ENCODE results near the gene TMEM258. TPM values are rescaled to one million over a fixed set of nuclear protein-coding genes. Genes with fewer than 3 reads are reported as not detected.

The TMEM258 gene
- polyA plus RNA-seq, 4 donors, result 116 to 211 (median 189) TPM

DNA sequence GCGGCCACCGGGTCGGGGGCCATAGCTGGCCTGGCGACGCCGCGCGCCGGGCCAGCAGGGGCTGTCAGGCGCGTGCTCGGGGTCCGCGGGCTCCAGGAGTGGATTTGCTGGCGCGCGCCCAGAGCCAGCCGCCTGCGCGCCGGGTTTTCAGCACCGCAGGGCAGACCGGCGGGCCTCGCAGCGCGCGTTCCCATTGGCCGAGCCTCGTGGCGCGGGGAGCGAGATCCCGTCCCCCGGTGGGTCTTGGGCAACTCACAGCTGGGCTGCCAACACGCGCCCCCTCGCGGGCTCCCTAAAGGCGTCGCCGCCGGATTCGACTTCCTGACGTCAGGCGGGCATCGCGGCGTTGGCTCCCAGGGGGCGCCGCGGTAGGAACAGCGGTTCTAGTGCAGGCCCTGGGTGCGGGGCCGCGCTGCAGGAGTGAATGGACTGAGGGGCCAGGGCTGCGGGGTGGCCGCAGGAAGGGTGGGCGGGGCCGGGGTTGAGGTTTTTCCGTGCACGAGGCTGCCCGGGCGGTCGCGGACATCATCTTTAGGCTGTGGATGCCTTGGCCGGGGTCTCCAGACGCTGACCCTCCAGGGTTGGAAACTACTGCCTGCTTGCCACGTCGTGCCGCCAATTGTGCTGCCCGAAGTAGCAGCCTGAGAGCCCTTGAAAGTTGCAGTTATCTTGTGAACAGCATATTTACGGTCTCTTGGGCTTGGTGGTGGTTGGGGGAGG, 24.5 kb upstream of the TMEM258 start, which contains the start of gene FADS1:
TSS of gene FADS1 (minus strand) at position 268 of the 720 bp plus-strand sequence. CDS start at position 194, 74 bp downstream.
- Histone ChIP-seq H3K4me1 (ENCODE audit: control insufficient read depth in 3 of 3, insufficient read depth in 2 of 3, low read depth in 1 of 3, low read length in 2 of 3) (peaks cover 0 to 27% (median 6%) of the 10 kb centered on the region in 3 donors), H3K27ac (ENCODE audit: low read depth in 1 of 3, low read length in 2 of 3) (peak within 1 kb of the TSS; percentile 56 to 99 (median 81)), H3K36me3 (ENCODE audit: control insufficient read depth in 3 of 3, insufficient read depth in 2 of 3, low read depth in 1 of 3, low read length in 3 of 3) (peaks cover 0 to 6% (median 0%) of the 10 kb centered on the region in 3 donors), H3K27me3 (ENCODE audit: control insufficient read depth in 3 of 3, insufficient read depth in 3 of 3, low read length in 3 of 3) (peaks cover 0 to 43% (median 0%) of the 10 kb centered on the region in 3 donors), H3K9me3 (ENCODE audit: control insufficient read depth in 2 of 2, insufficient read depth in 1 of 2, low read depth in 1 of 2, low read length in 1 of 2) (peaks cover 0 to 2% of the 10 kb centered on the region in 2 donors), H3K4me3 (ENCODE audit: low read depth in 1 of 3, low read length in 3 of 3) (peak within 1 kb of the TSS; percentile 39 to 64 (median 49))
- no peak for FAIRE-seq
- WGBS, 3 donors, result 1 to 2% (median 1%) methylated on average over 48 to 73 of the region's 73 CpGs
- peak; percentile 56 to 83 for DNase-seq

DNA sequence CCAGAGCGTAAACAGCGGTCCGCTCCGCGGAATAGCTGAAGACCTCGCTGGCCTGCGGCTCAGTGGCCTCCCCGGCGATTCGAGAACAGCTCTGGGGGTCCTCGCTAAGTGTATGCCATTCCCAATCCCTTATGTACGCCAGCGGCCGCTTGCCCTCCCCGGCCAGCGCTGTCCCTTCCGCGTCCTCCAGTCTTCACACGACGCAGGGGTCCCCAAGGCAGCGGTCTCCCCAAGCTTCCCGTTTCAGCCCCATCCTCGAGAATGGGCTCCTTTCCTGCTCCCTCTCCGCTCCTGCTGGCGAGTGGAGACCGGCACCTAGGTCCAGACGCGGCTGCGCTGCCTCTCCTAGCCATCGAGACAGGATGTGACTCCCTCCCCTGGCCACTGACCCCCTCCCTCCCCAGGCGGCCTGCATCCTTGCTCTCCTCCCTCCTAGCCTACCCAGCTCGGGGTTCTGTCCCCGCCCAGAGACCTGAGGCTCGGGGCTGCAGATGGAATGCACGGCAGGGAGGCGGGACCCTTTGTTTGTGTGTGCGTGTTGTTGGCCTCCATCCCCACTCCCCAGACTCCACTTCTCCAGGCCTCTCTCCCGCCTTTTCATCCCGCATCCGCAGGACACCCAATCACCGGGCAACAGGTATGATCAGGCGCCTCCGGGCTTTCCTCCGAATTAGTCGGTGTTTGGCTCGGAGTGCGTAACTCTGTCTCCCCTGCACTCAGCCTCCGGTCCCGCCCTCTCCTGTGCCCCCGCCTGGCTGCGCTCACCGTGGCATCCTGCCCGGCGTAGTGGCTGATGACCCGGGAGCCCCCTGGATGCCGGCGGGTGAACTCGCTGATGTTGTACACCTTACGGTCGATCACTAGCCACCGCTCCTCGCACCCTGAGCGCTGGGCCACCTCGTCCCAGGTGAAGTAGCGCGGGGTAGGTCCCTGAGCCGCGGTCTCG, 23.7 kb upstream of the TMEM258 start:
- 0 to 1% (median 0%) methylated on average over 62 to 69 of the region's 69 CpGs for WGBS, 3 donors
- FAIRE-seq (no peak), DNase-seq (peak; percentile 30 to 54)
- Histone ChIP-seq H3K27ac (ENCODE audit: low read depth in 1 of 3, low read length in 2 of 3) (peak overlapping the region; percentile 56 to 99 (median 81)), H3K27me3 (ENCODE audit: control insufficient read depth in 3 of 3, insufficient read depth in 3 of 3, low read length in 3 of 3) (peaks cover 0 to 43% (median 0%) of the 10 kb centered on the region in 3 donors), H3K9me3 (ENCODE audit: control insufficient read depth in 2 of 2, insufficient read depth in 1 of 2, low read depth in 1 of 2, low read length in 1 of 2) (peaks cover 0 to 2% of the 10 kb centered on the region in 2 donors), H3K36me3 (ENCODE audit: control insufficient read depth in 3 of 3, insufficient read depth in 2 of 3, low read depth in 1 of 3, low read length in 3 of 3) (peaks cover 0 to 11% (median 0%) of the 10 kb centered on the region in 3 donors), H3K4me1 (ENCODE audit: control insufficient read depth in 3 of 3, insufficient read depth in 2 of 3, low read depth in 1 of 3, low read length in 2 of 3) (peaks cover 0 to 27% (median 6%) of the 10 kb centered on the region in 3 donors), H3K4me3 (ENCODE audit: low read depth in 1 of 3, low read length in 3 of 3) (peak overlapping the region; percentile 39 to 64 (median 49))

DNA sequence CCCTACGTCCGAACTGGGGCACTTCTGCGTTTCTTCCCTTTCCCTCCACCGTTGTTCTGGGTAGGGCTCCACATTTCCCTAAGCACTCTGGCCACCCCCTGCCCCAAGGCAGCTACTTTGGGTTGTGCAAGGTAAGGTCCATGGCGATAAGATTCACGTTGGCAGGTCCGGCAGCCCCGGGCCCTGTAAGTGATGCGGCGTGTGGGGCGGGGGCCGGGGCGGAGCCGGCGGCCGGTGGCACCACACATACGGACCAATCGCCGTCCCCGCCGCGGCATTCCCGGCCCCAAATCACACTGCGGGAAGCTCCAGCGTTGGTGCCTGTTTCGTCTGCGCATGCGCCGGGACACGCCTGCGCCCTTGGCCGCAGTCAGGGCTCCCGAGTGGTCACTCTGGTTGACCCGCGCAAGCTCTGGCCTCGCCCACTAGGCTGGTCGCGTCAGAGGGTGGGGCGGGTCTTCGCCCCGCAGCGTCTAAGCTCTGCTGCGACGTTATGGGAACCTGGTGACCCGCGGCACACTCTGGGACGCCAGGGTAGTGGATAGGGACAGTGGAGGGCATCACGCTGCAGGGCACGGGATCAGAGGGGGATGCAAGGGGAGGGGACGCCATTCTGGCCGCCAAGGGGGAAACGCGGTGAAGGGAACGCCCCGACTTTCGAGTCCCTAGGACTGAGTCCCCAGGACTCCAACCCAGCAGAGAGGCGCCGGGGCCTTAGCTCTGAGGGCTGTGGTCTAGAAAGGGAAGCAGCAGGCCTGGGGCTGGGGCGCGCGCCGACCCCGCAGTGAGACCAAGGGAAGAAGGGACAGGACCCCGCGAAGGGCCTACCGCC, 22.8 kb upstream of the TMEM258 start:
- no peak for FAIRE-seq
- H3K27me3 ChIP-seq (ENCODE audit: control insufficient read depth in 3 of 3, insufficient read depth in 3 of 3, low read length in 3 of 3), result peaks cover 0 to 43% (median 0%) of the 10 kb centered on the region in 3 donors
- H3K36me3 ChIP-seq (ENCODE audit: control insufficient read depth in 3 of 3, insufficient read depth in 2 of 3, low read depth in 1 of 3, low read length in 3 of 3), result peaks cover 0 to 18% (median 0%) of the 10 kb centered on the region in 3 donors
- peak; percentile 72 to 77 for DNase-seq
- 1 to 4% (median 2%) methylated on average over 44 to 66 of the region's 66 CpGs for WGBS, 3 donors
- H3K4me1 ChIP-seq (ENCODE audit: control insufficient read depth in 3 of 3, insufficient read depth in 2 of 3, low read depth in 1 of 3, low read length in 2 of 3), result peaks cover 0 to 27% (median 6%) of the 10 kb centered on the region in 3 donors
- H3K4me3 ChIP-seq (ENCODE audit: low read depth in 1 of 3, low read length in 3 of 3), result peak overlapping the region; percentile 39 to 64 (median 49)
- H3K9me3 ChIP-seq (ENCODE audit: control insufficient read depth in 2 of 2, insufficient read depth in 1 of 2, low read depth in 1 of 2, low read length in 1 of 2), result peaks cover 0 to 2% of the 10 kb centered on the region in 2 donors
- peak overlapping the region; percentile 56 to 99 (median 81) for H3K27ac ChIP-seq (ENCODE audit: low read depth in 1 of 3, low read length in 2 of 3)

DNA sequence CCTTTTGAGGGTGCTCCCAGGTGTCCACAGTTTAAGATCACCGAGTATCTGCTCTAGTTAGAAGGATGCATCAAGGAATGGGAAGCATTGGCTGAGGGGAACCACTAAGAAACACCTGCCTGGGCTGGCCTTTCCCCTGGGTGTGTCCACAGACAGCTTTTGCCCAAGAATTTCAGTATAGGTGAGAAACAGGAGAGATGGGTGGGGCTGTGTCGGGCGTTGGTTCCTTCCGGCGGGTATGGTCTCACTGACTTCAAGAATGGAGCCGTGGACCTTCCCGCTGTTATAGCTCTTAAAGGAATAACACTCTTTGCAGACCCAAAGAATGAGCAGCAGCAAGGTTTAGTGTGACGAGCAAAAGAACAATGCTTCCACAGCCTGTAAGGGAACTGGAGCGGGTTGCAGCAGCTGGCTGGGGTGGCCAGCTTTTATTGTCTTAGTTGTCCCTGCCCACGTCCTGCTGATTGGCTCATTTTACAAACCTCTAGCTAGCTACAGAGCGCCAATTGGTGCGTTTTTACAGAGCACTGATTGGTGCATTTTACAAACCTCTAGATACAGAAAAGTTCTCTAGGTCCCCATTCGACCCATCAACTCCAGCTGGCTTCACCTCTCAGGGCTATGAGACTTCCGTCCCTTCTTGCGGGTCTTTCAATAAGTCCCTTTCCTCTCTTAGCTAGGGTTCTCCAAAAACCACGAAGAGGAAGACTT, 22.0 kb upstream of the TMEM258 start:
- 37 to 56% (median 54%) methylated on average over 16 of the region's 16 CpGs for WGBS, 3 donors
- Histone ChIP-seq H3K4me1 (ENCODE audit: control insufficient read depth in 3 of 3, insufficient read depth in 2 of 3, low read depth in 1 of 3, low read length in 2 of 3) (peaks cover 0 to 27% (median 6%) of the 10 kb centered on the region in 3 donors), H3K9me3 (ENCODE audit: control insufficient read depth in 2 of 2, insufficient read depth in 1 of 2, low read depth in 1 of 2, low read length in 1 of 2) (peaks cover 0 to 2% of the 10 kb centered on the region in 2 donors), H3K27me3 (ENCODE audit: control insufficient read depth in 3 of 3, insufficient read depth in 3 of 3, low read length in 3 of 3) (peaks cover 0 to 43% (median 0%) of the 10 kb centered on the region in 3 donors), H3K4me3 (ENCODE audit: low read depth in 1 of 3, low read length in 3 of 3) (peak overlapping the region in 2 of 3 donors; percentile 49 to 64), H3K36me3 (ENCODE audit: control insufficient read depth in 3 of 3, insufficient read depth in 2 of 3, low read depth in 1 of 3, low read length in 3 of 3) (peaks cover 0 to 22% (median 0%) of the 10 kb centered on the region in 3 donors), H3K27ac (ENCODE audit: low read depth in 1 of 3, low read length in 2 of 3) (peak overlapping the region in 2 of 3 donors; percentile 63 to 99)
- DNase-seq (peak; percentile 45 to 66), FAIRE-seq (no peak)

- H3K36me3 ChIP-seq (ENCODE audit: control insufficient read depth in 3 of 3, insufficient read depth in 2 of 3, low read depth in 1 of 3, low read length in 3 of 3), result peaks cover 0 to 27% (median 0%) of the 10 kb centered on the region in 3 donors
- 83 to 90% (median 83%) methylated on average over 4 of the region's 4 CpGs for WGBS, 3 donors
These were observed 20.5 kb upstream of the TMEM258 start for GRCh38 chr11:61812736-61813411.

GRCh38 chr11:61811831-61812230, 19.4 kb upstream of the TMEM258 start:
- no peak overlapping the region for H3K4me3 ChIP-seq (ENCODE audit: low read depth in 1 of 3, low read length in 3 of 3)
- peaks cover 0 to 2% of the 10 kb centered on the region in 2 donors for H3K9me3 ChIP-seq (ENCODE audit: control insufficient read depth in 2 of 2, insufficient read depth in 1 of 2, low read depth in 1 of 2, low read length in 1 of 2)
- H3K27ac ChIP-seq (ENCODE audit: low read depth in 1 of 3, low read length in 2 of 3), result no peak overlapping the region
- peaks cover 0 to 23% (median 6%) of the 10 kb centered on the region in 3 donors for H3K4me1 ChIP-seq (ENCODE audit: control insufficient read depth in 3 of 3, insufficient read depth in 2 of 3, low read depth in 1 of 3, low read length in 2 of 3)
- H3K27me3 ChIP-seq (ENCODE audit: control insufficient read depth in 3 of 3, insufficient read depth in 3 of 3, low read length in 3 of 3), result peaks cover 0 to 27% (median 0%) of the 10 kb centered on the region in 3 donors
- FAIRE-seq, result no peak
- H3K36me3 ChIP-seq (ENCODE audit: control insufficient read depth in 3 of 3, insufficient read depth in 2 of 3, low read depth in 1 of 3, low read length in 3 of 3), result peaks cover 0 to 27% (median 0%) of the 10 kb centered on the region in 3 donors
- WGBS, 3 donors, result 89 to 93% (median 92%) methylated on average over 5 of the region's 5 CpGs
- DNase-seq, result no peak

More at GRCh38 chr11:61812736-61813411, 20.5 kb upstream of the TMEM258 start:
- no peak for FAIRE-seq
- no peak overlapping the region for H3K27ac ChIP-seq (ENCODE audit: low read depth in 1 of 3, low read length in 2 of 3)
- peaks cover 0 to 27% (median 6%) of the 10 kb centered on the region in 3 donors for H3K4me1 ChIP-seq (ENCODE audit: control insufficient read depth in 3 of 3, insufficient read depth in 2 of 3, low read depth in 1 of 3, low read length in 2 of 3)
- H3K9me3 ChIP-seq (ENCODE audit: control insufficient read depth in 2 of 2, insufficient read depth in 1 of 2, low read depth in 1 of 2, low read length in 1 of 2), result peaks cover 0 to 2% of the 10 kb centered on the region in 2 donors
- peak; percentile 47 to 73 for DNase-seq
- H3K27me3 ChIP-seq (ENCODE audit: control insufficient read depth in 3 of 3, insufficient read depth in 3 of 3, low read length in 3 of 3), result peaks cover 0 to 37% (median 0%) of the 10 kb centered on the region in 3 donors
- no peak overlapping the region for H3K4me3 ChIP-seq (ENCODE audit: low read depth in 1 of 3, low read length in 3 of 3)

Measured in small intestine (tissue), 7 donors.